Lower leg skin (tissue), 3 donors: ENCODE data around the gene C8G.

Source experiments
- POLR2A ChIP-seq, 2 donors: fragments of 450-650 bp; IDR thresholded peaks; one replicate each; pipeline ENCODE4 v1.6.1; 2016 to 2017; ENCODE audit warnings: antibody characterized with exemption in 2 of 2, mild to moderate bottlenecking in 1 of 2, moderate library complexity in 1 of 2
- TF ChIP-seq, protein P1 (sequence below), 3 donors: fragments of 450-650 bp; IDR thresholded peaks; one replicate each; pipeline ENCODE4 v1.5.1; 2016; ENCODE audit warnings: antibody characterized with exemption in 3 of 3, mild to moderate bottlenecking in 3 of 3, moderate library complexity in 2 of 3

DNA sequence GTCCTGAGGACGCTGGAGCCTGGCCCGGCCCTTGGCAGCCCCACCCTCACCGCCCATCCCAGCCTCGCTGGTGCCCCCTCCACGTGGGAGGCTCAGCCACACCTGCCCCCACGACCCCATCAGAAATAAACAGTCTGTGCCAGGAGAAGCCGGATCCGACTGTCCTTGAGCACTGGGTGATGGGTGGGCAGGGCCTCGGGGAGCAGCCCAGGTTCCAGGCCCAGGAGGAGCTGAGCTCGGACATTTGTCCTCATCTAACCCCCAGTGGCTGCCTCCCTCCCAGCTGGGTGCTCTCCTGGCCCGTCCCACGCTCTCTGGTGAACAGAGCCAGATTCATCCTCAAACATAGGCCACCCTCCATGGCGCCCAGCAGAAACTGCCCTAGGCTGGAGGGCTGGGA is 27.7 kb downstream of the C8G start:
- TF ChIP-seq, protein P1, sequence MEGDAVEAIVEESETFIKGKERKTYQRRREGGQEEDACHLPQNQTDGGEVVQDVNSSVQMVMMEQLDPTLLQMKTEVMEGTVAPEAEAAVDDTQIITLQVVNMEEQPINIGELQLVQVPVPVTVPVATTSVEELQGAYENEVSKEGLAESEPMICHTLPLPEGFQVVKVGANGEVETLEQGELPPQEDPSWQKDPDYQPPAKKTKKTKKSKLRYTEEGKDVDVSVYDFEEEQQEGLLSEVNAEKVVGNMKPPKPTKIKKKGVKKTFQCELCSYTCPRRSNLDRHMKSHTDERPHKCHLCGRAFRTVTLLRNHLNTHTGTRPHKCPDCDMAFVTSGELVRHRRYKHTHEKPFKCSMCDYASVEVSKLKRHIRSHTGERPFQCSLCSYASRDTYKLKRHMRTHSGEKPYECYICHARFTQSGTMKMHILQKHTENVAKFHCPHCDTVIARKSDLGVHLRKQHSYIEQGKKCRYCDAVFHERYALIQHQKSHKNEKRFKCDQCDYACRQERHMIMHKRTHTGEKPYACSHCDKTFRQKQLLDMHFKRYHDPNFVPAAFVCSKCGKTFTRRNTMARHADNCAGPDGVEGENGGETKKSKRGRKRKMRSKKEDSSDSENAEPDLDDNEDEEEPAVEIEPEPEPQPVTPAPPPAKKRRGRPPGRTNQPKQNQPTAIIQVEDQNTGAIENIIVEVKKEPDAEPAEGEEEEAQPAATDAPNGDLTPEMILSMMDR (IDR thresholded peaks at IDR 0.05) = no peak
- no peak for TF ChIP-seq POLR2A (IDR thresholded peaks at IDR 0.05)
